ENCODE measurements around the gene STOML1. TPM values are rescaled to one million over a fixed set of nuclear protein-coding genes. Genes with fewer than 3 reads are reported as not detected.

STOML1 gene
- total and polyA plus RNA-seq, 2 experiments from 2014 or later = 2.3 to 2.4 TPM

GRCh38 chr15:73946046-73946721, 45.9 kb downstream of the STOML1 start:
- no peaks in the 10 kb centered on the region for H3K9me2 ChIP-seq (ENCODE audit: insufficient read depth)
- DNase-seq (ENCODE audit: low spot score) = no peak
- Mint-ChIP-seq H3K9me3 (no peaks in the 10 kb centered on the region), H3K4me1 (peaks cover 9% of the 10 kb centered on the region), H3K36me3 (ENCODE audit: low read depth) (no peaks in the 10 kb centered on the region; the same call in 2 of the 3 replicates), H3K4me3 (no peak overlapping the region), H3K27ac (no peak overlapping the region), H3K27me3 (ENCODE audit: insufficient read depth, low read depth, poor library complexity) (peaks cover 19% of the 10 kb centered on the region)
- H3K27ac ChIP-seq (ENCODE audit: low read depth) = no peak overlapping the region
- TF ChIP-seq CREB1 (CRISPR knock-in tag; IDR thresholded peaks at IDR 0.05; ENCODE audit: low read depth) = no peak
- TF ChIP-seq, protein P1, sequence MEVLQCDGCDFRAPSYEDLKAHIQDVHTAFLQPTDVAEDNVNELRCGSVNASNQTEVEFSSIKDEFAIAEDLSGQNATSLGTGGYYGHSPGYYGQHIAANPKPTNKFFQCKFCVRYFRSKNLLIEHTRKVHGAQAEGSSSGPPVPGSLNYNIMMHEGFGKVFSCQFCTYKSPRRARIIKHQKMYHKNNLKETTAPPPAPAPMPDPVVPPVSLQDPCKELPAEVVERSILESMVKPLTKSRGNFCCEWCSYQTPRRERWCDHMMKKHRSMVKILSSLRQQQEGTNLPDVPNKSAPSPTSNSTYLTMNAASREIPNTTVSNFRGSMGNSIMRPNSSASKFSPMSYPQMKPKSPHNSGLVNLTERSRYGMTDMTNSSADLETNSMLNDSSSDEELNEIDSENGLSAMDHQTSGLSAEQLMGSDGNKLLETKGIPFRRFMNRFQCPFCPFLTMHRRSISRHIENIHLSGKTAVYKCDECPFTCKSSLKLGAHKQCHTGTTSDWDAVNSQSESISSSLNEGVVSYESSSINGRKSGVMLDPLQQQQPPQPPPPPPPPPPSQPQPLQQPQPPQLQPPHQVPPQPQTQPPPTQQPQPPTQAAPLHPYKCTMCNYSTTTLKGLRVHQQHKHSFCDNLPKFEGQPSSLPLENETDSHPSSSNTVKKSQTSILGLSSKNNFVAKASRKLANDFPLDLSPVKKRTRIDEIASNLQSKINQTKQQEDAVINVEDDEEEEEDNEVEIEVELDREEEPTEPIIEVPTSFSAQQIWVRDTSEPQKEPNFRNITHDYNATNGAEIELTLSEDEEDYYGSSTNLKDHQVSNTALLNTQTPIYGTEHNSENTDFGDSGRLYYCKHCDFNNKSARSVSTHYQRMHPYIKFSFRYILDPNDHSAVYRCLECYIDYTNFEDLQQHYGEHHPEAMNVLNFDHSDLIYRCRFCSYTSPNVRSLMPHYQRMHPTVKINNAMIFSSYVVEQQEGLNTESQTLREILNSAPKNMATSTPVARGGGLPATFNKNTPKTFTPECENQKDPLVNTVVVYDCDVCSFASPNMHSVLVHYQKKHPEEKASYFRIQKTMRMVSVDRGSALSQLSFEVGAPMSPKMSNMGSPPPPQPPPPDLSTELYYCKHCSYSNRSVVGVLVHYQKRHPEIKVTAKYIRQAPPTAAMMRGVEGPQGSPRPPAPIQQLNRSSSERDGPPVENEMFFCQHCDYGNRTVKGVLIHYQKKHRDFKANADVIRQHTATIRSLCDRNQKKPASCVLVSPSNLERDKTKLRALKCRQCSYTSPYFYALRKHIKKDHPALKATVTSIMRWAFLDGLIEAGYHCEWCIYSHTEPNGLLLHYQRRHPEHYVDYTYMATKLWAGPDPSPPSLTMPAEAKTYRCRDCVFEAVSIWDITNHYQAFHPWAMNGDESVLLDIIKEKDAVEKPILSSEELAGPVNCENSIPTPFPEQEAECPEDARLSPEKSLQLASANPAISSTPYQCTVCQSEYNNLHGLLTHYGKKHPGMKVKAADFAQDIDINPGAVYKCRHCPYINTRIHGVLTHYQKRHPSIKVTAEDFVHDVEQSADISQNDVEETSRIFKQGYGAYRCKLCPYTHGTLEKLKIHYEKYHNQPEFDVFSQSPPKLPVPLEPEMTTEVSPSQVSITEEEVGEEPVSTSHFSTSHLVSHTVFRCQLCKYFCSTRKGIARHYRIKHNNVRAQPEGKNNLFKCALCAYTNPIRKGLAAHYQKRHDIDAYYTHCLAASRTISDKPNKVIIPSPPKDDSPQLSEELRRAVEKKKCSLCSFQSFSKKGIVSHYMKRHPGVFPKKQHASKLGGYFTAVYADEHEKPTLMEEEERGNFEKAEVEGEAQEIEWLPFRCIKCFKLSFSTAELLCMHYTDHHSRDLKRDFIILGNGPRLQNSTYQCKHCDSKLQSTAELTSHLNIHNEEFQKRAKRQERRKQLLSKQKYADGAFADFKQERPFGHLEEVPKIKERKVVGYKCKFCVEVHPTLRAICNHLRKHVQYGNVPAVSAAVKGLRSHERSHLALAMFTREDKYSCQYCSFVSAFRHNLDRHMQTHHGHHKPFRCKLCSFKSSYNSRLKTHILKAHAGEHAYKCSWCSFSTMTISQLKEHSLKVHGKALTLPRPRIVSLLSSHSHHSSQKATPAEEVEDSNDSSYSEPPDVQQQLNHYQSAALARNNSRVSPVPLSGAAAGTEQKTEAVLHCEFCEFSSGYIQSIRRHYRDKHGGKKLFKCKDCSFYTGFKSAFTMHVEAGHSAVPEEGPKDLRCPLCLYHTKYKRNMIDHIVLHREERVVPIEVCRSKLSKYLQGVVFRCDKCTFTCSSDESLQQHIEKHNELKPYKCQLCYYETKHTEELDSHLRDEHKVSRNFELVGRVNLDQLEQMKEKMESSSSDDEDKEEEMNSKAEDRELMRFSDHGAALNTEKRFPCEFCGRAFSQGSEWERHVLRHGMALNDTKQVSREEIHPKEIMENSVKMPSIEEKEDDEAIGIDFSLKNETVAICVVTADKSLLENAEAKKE (CRISPR knock-in tag; IDR thresholded peaks at IDR 0.05) = no peak
- TF ChIP-seq EZH2 (IDR thresholded peaks at IDR 0.05; ENCODE audit: low read depth, unreplicated experiment) = no peak
- H3K27me3 ChIP-seq (ENCODE audit: insufficient read depth) = no peaks in the 10 kb centered on the region
- no peaks in the 10 kb centered on the region for H3K36me3 ChIP-seq (ENCODE audit: insufficient read depth)
- H3F3A ChIP-seq (replicated peaks; ENCODE audit: low read depth) = no peaks in the 10 kb centered on the region
- no peak overlapping the region for H2AFZ ChIP-seq
- H3K4me2 ChIP-seq = no peak overlapping the region
- H3K4me1 ChIP-seq (ENCODE audit: insufficient read depth) = peaks cover under 1% of the 10 kb centered on the region; the same call in 1 of the 2 replicates
- no peaks in the 10 kb centered on the region for H4K20me1 ChIP-seq (replicated peaks; ENCODE audit: insufficient read depth)
- ATAC-seq = no peak
- no peak overlapping the region for H3K4me3 ChIP-seq
- no peaks in the 10 kb centered on the region for H3K79me2 ChIP-seq (replicated peaks; ENCODE audit: insufficient read depth)

- Mint-ChIP-seq H3K36me3 (ENCODE audit: low read depth) (no peaks in the 10 kb centered on the region; the same call in 2 of the 3 replicates), H3K9me3 (no peaks in the 10 kb centered on the region), H3K27me3 (ENCODE audit: insufficient read depth, low read depth, poor library complexity) (peaks cover 14% of the 10 kb centered on the region), H3K27ac (no peak overlapping the region; the same call in 1 of the 2 replicates), H3K4me1 (peaks cover 5% of the 10 kb centered on the region; the same call in 1 of the 3 replicates), H3K4me3 (no peak overlapping the region)
- ATAC-seq (no peak), DNase-seq (ENCODE audit: low spot score) (no peak)
- Histone ChIP-seq H3K36me3 (ENCODE audit: insufficient read depth) (no peaks in the 10 kb centered on the region), H3K27me3 (ENCODE audit: insufficient read depth) (no peaks in the 10 kb centered on the region), H3F3A (replicated peaks; ENCODE audit: low read depth) (no peaks in the 10 kb centered on the region), H3K4me2 (no peak overlapping the region), H3K27ac (ENCODE audit: low read depth) (no peak overlapping the region), H3K4me3 (no peak overlapping the region), H2AFZ (no peak overlapping the region), H4K20me1 (replicated peaks; ENCODE audit: insufficient read depth) (no peaks in the 10 kb centered on the region), H3K4me1 (ENCODE audit: insufficient read depth) (no peaks in the 10 kb centered on the region), H3K79me2 (replicated peaks; ENCODE audit: insufficient read depth) (no peaks in the 10 kb centered on the region), H3K9me2 (ENCODE audit: insufficient read depth) (no peaks in the 10 kb centered on the region)
- TF ChIP-seq, protein P2, sequence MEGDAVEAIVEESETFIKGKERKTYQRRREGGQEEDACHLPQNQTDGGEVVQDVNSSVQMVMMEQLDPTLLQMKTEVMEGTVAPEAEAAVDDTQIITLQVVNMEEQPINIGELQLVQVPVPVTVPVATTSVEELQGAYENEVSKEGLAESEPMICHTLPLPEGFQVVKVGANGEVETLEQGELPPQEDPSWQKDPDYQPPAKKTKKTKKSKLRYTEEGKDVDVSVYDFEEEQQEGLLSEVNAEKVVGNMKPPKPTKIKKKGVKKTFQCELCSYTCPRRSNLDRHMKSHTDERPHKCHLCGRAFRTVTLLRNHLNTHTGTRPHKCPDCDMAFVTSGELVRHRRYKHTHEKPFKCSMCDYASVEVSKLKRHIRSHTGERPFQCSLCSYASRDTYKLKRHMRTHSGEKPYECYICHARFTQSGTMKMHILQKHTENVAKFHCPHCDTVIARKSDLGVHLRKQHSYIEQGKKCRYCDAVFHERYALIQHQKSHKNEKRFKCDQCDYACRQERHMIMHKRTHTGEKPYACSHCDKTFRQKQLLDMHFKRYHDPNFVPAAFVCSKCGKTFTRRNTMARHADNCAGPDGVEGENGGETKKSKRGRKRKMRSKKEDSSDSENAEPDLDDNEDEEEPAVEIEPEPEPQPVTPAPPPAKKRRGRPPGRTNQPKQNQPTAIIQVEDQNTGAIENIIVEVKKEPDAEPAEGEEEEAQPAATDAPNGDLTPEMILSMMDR (conservative IDR thresholded peaks at IDR 0.05; ENCODE audit: low read depth in 2 of 2) = no peak
- TF ChIP-seq CREB1 (CRISPR knock-in tag; IDR thresholded peaks at IDR 0.05; ENCODE audit: low read depth) (no peak), NANOG (IDR thresholded peaks at IDR 0.05; ENCODE audit: borderline replicate concordance) (no peak), POLR2AphosphoS5 (IDR thresholded peaks at IDR 0.05; ENCODE audit: low read depth) (no peak)
- TF ChIP-seq, protein P3, sequence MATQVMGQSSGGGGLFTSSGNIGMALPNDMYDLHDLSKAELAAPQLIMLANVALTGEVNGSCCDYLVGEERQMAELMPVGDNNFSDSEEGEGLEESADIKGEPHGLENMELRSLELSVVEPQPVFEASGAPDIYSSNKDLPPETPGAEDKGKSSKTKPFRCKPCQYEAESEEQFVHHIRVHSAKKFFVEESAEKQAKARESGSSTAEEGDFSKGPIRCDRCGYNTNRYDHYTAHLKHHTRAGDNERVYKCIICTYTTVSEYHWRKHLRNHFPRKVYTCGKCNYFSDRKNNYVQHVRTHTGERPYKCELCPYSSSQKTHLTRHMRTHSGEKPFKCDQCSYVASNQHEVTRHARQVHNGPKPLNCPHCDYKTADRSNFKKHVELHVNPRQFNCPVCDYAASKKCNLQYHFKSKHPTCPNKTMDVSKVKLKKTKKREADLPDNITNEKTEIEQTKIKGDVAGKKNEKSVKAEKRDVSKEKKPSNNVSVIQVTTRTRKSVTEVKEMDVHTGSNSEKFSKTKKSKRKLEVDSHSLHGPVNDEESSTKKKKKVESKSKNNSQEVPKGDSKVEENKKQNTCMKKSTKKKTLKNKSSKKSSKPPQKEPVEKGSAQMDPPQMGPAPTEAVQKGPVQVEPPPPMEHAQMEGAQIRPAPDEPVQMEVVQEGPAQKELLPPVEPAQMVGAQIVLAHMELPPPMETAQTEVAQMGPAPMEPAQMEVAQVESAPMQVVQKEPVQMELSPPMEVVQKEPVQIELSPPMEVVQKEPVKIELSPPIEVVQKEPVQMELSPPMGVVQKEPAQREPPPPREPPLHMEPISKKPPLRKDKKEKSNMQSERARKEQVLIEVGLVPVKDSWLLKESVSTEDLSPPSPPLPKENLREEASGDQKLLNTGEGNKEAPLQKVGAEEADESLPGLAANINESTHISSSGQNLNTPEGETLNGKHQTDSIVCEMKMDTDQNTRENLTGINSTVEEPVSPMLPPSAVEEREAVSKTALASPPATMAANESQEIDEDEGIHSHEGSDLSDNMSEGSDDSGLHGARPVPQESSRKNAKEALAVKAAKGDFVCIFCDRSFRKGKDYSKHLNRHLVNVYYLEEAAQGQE (IDR thresholded peaks at IDR 0.05; ENCODE audit: unreplicated experiment) = no peak
These were observed 47.0 kb downstream of the STOML1 start for GRCh38 chr15:73945130-73945508.
